Testis (tissue), 2 donors: ENCODE measurements around the gene BBS2.

Experiments used
- POLR2A ChIP-seq: fragments of 450-650 bp; IDR thresholded peaks from one replicate; pipeline ENCODE4 v1.6.1; 2017; ENCODE audit warnings: antibody characterized with exemption, mild to moderate bottlenecking, moderate library complexity
- TF ChIP-seq, protein P1 (sequence below), 3 experiments: fragments of 450-650 bp in 2 of 3; fragments of 200-600 bp in 1 of 3; sonication (generic) in 1 of 3; IDR thresholded peaks; one replicate each; pipeline ENCODE4 v1.5.1; 2016 to 2019; ENCODE audit warnings: antibody characterized with exemption in 3 of 3, mild to moderate bottlenecking in 2 of 3, moderate library complexity in 1 of 3

DNA sequence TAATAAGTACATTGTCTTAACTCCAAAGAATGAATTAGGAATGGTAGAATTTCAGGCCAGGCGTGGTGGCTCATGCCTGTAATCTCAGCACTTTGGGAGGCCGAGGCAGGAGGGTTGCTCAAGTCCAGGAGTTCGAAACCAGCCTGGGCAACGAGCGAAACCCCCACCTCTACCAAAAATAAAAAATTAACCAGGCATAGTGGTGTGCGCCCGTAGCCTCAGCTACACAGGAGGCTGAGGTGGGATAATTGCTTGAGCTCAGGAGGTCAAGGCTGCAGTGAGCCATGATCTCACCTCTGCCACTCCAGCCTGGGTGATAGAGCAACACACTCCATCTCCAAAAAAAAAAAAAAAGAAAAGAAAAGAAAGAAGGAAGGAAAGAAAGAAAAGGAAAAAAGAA, 18.5 kb upstream of the BBS2 start:
- no peak for TF ChIP-seq POLR2A
- TF ChIP-seq, protein P1, sequence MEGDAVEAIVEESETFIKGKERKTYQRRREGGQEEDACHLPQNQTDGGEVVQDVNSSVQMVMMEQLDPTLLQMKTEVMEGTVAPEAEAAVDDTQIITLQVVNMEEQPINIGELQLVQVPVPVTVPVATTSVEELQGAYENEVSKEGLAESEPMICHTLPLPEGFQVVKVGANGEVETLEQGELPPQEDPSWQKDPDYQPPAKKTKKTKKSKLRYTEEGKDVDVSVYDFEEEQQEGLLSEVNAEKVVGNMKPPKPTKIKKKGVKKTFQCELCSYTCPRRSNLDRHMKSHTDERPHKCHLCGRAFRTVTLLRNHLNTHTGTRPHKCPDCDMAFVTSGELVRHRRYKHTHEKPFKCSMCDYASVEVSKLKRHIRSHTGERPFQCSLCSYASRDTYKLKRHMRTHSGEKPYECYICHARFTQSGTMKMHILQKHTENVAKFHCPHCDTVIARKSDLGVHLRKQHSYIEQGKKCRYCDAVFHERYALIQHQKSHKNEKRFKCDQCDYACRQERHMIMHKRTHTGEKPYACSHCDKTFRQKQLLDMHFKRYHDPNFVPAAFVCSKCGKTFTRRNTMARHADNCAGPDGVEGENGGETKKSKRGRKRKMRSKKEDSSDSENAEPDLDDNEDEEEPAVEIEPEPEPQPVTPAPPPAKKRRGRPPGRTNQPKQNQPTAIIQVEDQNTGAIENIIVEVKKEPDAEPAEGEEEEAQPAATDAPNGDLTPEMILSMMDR (IDR thresholded peaks at IDR 0.05): no peak
